Subcutaneous adipose tissue (tissue), 4 donors: ENCODE data around the gene SERAC1. TPM values are rescaled to one million over a fixed set of nuclear protein-coding genes. Genes with fewer than 3 reads are reported as not detected.

ENCODE experiments used
- total RNA-seq, 4 donors: library from RNA; depleted of rRNA; stranded (reverse); fragments of >200 nt; gene quantifications; one replicate each; pipeline ENCODE4 v1.1.0, GENCODE V29; 2016
- TF ChIP-seq, protein P1 (sequence below): fragments of 450-650 bp; IDR thresholded peaks from one replicate; pipeline ENCODE4 v1.5.1; 2016; ENCODE audit warnings: low read depth, mild to moderate bottlenecking, control low read depth, antibody characterized with exemption, moderate library complexity

SERAC1 gene
- total RNA-seq, 4 donors from 2014 or later, result 6.2 to 13.4 (median 12.0) TPM

DNA sequence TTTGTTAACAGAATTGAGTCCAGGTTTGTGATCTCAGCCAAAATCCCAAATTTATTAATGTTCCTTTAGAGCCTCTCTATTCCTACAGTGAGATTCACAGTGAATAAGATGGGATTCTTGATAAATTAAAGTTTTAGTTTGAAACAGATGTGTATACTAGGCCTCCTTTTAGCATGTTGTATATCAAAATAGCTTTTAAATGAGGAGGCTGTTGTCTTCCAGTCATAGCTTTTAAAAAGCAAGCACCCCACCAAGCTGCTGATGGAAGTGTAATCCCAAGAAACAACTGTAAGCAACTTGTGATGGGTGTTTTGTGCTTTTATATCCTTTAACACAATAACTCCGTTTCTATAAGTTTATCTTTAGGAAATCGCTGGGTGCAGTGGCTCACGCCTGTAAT, 7.0 kb upstream of the SERAC1 start:
- TF ChIP-seq, protein P1, sequence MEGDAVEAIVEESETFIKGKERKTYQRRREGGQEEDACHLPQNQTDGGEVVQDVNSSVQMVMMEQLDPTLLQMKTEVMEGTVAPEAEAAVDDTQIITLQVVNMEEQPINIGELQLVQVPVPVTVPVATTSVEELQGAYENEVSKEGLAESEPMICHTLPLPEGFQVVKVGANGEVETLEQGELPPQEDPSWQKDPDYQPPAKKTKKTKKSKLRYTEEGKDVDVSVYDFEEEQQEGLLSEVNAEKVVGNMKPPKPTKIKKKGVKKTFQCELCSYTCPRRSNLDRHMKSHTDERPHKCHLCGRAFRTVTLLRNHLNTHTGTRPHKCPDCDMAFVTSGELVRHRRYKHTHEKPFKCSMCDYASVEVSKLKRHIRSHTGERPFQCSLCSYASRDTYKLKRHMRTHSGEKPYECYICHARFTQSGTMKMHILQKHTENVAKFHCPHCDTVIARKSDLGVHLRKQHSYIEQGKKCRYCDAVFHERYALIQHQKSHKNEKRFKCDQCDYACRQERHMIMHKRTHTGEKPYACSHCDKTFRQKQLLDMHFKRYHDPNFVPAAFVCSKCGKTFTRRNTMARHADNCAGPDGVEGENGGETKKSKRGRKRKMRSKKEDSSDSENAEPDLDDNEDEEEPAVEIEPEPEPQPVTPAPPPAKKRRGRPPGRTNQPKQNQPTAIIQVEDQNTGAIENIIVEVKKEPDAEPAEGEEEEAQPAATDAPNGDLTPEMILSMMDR, result no peak

DNA sequence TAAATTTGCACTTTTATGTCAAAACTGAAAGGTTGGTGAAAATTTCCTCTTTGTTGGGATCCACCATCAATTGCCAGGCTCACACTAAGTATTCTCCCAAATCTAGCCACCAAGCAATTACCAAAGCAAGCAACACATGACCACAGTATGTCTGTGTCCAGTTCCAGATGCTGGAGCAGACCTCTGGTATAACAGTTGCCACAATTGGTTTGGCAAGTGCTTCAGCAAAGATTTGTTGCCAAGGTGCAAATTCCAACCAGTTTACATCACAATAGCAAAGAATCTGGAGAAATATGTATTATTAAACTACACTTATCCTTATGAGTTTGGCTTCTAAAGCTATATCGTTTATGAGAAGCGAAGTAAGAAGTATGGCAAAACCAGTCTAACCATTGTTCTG, 6.5 kb upstream of the SERAC1 start:
- TF ChIP-seq, protein P1, result no peak

DNA sequence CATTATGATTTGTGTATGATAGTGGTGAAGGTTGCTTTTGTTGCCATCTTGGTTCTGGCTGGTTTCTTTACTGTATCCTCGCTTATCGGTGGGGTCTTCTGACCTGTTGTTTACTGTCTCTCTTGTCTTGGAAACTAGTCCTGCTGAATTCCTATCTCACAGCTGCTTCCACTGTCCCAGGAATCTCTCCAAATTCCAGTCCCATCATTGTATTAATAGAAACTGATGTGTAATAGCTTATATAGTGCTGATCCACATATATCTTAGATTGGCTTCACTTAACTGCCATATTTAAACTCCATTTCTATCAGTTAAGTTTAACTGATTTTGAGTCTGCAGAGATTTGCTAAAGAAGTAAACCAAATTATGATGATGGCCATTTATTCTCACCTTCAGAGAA, 6.0 kb upstream of the SERAC1 start:
- TF ChIP-seq, protein P1, result no peak

DNA sequence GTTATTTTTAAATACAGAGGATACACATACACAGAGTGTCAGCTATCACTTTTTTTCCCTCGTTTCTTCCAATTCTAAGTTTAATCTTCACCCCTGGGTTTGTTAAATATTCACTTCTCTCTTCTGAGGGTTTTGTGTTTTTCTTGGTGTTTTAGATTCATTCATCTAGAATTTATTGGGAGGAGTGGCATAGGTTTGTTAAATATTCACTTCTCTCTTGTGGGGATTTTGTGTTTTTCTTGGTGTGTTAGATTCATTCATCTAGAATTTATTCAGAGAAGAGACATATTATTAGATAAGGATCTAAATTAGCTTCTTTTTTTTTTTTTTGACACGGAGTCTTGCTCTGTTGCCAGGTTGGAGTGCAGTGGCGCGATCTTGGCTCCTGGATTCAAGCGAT, 3.9 kb upstream of the SERAC1 start:
- TF ChIP-seq, protein P1, result no peak

DNA sequence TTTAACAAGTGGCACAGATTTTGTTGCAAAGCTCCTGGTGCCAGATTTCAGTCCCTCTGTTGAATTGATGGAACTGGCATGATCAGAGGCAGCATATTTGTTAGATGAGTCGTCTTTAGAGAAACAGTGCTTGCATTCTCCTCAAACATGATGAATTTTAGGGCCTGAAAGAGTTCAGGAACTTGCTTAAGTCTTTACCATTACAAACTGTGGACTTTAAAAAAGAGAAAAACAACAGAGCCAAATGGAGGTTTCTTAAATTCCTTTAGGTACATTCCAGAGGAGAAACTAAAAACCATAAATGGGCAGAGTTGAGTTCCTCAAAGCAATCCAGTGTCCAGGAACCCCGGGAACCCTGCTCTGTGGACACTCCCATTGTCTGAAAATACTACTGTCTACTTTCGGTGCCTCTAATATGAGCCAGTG, 2.6 kb upstream of the SERAC1 start:
- TF ChIP-seq, protein P1, result no peak

DNA sequence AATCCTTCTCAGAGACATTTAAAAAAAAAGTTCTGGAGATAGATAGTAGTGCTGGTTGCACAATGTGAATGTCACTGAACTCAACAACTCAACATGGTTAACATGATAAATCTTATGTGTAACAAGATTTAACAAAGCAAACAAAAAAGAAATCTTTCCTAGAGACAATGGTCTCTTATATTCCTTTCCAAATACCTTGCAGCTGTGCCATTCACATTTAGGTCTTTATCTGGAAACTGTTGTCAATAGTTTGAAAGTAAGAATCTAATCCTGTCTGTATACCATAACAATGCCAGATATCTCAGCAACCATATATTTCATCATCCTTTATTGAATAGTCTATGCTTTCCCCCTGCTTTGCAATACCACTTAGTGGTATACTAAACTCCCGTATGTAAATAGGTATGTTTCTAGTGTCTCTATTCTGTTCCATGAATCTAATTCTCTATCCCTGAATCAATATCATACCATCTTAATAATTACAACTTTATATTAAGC, 2.1 kb downstream of the SERAC1 start:
- TF ChIP-seq, protein P1, result no peak

DNA sequence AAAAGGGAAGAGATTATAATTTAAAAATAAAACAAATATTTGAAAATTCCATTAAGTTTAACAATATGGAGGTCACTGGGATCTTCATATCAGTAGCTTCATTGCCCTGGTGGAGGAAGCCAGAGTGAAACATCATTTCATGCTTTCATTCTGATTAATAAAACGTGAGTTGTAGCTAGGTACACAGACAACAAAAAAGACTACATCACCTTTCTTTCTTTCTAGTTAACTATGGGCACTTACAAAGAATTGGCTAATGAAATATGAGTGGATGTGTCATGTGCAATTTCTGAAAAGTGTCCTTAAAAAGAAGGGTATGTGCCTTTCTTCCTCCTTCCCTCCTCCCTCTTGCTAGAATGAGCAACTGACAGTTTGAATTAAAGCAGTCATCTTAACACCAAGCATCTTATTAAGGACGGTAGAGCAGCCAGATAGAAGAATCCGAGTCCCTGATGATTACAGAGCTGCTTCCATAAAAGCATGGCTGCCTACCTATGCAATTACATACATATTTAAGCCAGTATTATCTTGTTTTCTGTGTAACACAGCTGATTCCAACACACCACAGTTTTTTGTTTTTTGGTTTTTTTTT, 3.4 kb downstream of the SERAC1 start:
- TF ChIP-seq, protein P1, result no peak
